ENCODE results near the gene NUP210L. TPM values are rescaled to one million over a fixed set of nuclear protein-coding genes. Genes with fewer than 3 reads are reported as not detected.

NUP210L gene
- total RNA-seq, 1 donor from 2014 or later, result not detected

- no peak overlapping the region for H3K9ac ChIP-seq (ENCODE audit: low read length)
- Mint-ChIP-seq H3K27ac (ENCODE audit: unreplicated experiment) (no peak overlapping the region), H3K36me3 (ENCODE audit: low read depth, unreplicated experiment) (no peaks in the 10 kb centered on the region), H3K9me3 (ENCODE audit: unreplicated experiment) (peaks cover 2% of the 10 kb centered on the region), H3K27me3 (ENCODE audit: low read depth, unreplicated experiment) (no peaks in the 10 kb centered on the region), H3K4me3 (ENCODE audit: unreplicated experiment) (no peak overlapping the region), H3K4me1 (ENCODE audit: low read depth, unreplicated experiment) (no peaks in the 10 kb centered on the region)
- no peak overlapping the region for H2AFZ ChIP-seq (ENCODE audit: low read depth, low read length)
- no peaks in the 10 kb centered on the region for H3K4me1 ChIP-seq (ENCODE audit: insufficient read depth, low read length)
- H3K9me3 ChIP-seq (ENCODE audit: insufficient read depth, low read depth, low read length), result no peaks in the 10 kb centered on the region
- DNase-seq (ENCODE audit: low read depth) (no peak), FAIRE-seq (no peak)
- TF ChIP-seq CTCF (IDR thresholded peaks at IDR 0.05; ENCODE audit: insufficient read depth, low read depth, low read length), result no peak
- no peak for TF ChIP-seq EZH2 (IDR thresholded peaks at IDR 0.05; ENCODE audit: insufficient read depth, low read length)
- peaks cover 5% of the 10 kb centered on the region for H3K27me3 ChIP-seq (ENCODE audit: insufficient read depth, low read length)
- no peaks in the 10 kb centered on the region for H3K79me2 ChIP-seq (ENCODE audit: insufficient read depth, low read length)
- H3K36me3 ChIP-seq (ENCODE audit: insufficient read depth, low read length), result no peaks in the 10 kb centered on the region
- no peaks in the 10 kb centered on the region for H4K20me1 ChIP-seq (ENCODE audit: insufficient read depth, low read length)
- H3K4me3 ChIP-seq (ENCODE audit: insufficient read depth, low read depth, low read length), result no peak overlapping the region
- H3K27ac ChIP-seq (ENCODE audit: low read depth, low read length), result no peak overlapping the region
- H3K4me2 ChIP-seq (ENCODE audit: low read length), result no peak overlapping the region
Measured at GRCh38 chr1:154097873-154098272, 57.0 kb downstream of the NUP210L start.

GRCh38 chr1:154095456-154096060, 59.3 kb downstream of the NUP210L start:
- Histone ChIP-seq H3K79me2 (ENCODE audit: insufficient read depth, low read length) (no peaks in the 10 kb centered on the region), H2AFZ (ENCODE audit: low read depth, low read length) (no peak overlapping the region), H3K27ac (ENCODE audit: low read depth, low read length) (no peak overlapping the region), H3K4me1 (ENCODE audit: insufficient read depth, low read length) (no peaks in the 10 kb centered on the region), H3K9ac (ENCODE audit: low read length) (no peak overlapping the region), H3K4me2 (ENCODE audit: low read length) (no peak overlapping the region), H3K27me3 (ENCODE audit: insufficient read depth, low read length) (peaks cover 5% of the 10 kb centered on the region), H4K20me1 (ENCODE audit: insufficient read depth, low read length) (no peaks in the 10 kb centered on the region), H3K36me3 (ENCODE audit: insufficient read depth, low read length) (no peaks in the 10 kb centered on the region), H3K9me3 (ENCODE audit: insufficient read depth, low read depth, low read length) (no peaks in the 10 kb centered on the region), H3K4me3 (ENCODE audit: insufficient read depth, low read depth, low read length) (no peak overlapping the region)
- FAIRE-seq (no peak), DNase-seq (ENCODE audit: low read depth) (no peak)
- no peaks in the 10 kb centered on the region for H3K27me3 Mint-ChIP-seq (ENCODE audit: low read depth, unreplicated experiment)
- H3K36me3 Mint-ChIP-seq (ENCODE audit: low read depth, unreplicated experiment), result no peaks in the 10 kb centered on the region
- H3K27ac Mint-ChIP-seq (ENCODE audit: unreplicated experiment), result no peak overlapping the region
- H3K4me1 Mint-ChIP-seq (ENCODE audit: low read depth, unreplicated experiment), result no peaks in the 10 kb centered on the region
- H3K4me3 Mint-ChIP-seq (ENCODE audit: unreplicated experiment), result no peak overlapping the region
- peaks cover 2% of the 10 kb centered on the region for H3K9me3 Mint-ChIP-seq (ENCODE audit: unreplicated experiment)
- no peak for TF ChIP-seq EZH2 (IDR thresholded peaks at IDR 0.05; ENCODE audit: insufficient read depth, low read length)
- TF ChIP-seq CTCF (IDR thresholded peaks at IDR 0.05; ENCODE audit: insufficient read depth, low read depth, low read length), result no peak

- FAIRE-seq, result no peak
- Mint-ChIP-seq H3K9me3 (ENCODE audit: unreplicated experiment) (no peaks in the 10 kb centered on the region), H3K4me3 (ENCODE audit: unreplicated experiment) (no peak overlapping the region), H3K4me1 (ENCODE audit: low read depth, unreplicated experiment) (no peaks in the 10 kb centered on the region), H3K27me3 (ENCODE audit: low read depth, unreplicated experiment) (peaks cover 3% of the 10 kb centered on the region), H3K36me3 (ENCODE audit: low read depth, unreplicated experiment) (no peaks in the 10 kb centered on the region), H3K27ac (ENCODE audit: unreplicated experiment) (no peak overlapping the region)
- Histone ChIP-seq H3K27me3 (ENCODE audit: insufficient read depth, low read length) (peaks cover 5% of the 10 kb centered on the region), H3K27ac (ENCODE audit: low read depth, low read length) (no peak overlapping the region), H3K9ac (ENCODE audit: low read length) (no peak overlapping the region), H3K9me3 (ENCODE audit: insufficient read depth, low read depth, low read length) (no peaks in the 10 kb centered on the region), H3K36me3 (ENCODE audit: insufficient read depth, low read length) (no peaks in the 10 kb centered on the region), H3K4me1 (ENCODE audit: insufficient read depth, low read length) (no peaks in the 10 kb centered on the region), H3K79me2 (ENCODE audit: insufficient read depth, low read length) (no peaks in the 10 kb centered on the region), H2AFZ (ENCODE audit: low read depth, low read length) (no peak overlapping the region), H3K4me2 (ENCODE audit: low read length) (no peak overlapping the region), H3K4me3 (ENCODE audit: insufficient read depth, low read depth, low read length) (no peak overlapping the region), H4K20me1 (ENCODE audit: insufficient read depth, low read length) (no peaks in the 10 kb centered on the region)
- TF ChIP-seq EZH2 (IDR thresholded peaks at IDR 0.05; ENCODE audit: insufficient read depth, low read length), result no peak
- no peak for TF ChIP-seq CTCF (IDR thresholded peaks at IDR 0.05; ENCODE audit: insufficient read depth, low read depth, low read length)
- no peak for DNase-seq (ENCODE audit: low read depth)
Measured at GRCh38 chr1:154094411-154094810, 60.5 kb downstream of the NUP210L start.
